K562 (cell line): Measurements from ENCODE around the gene ERI2. TPM values are rescaled to one million over a fixed set of nuclear protein-coding genes. Genes with fewer than 3 reads are reported as not detected.

Experiments
- ARNT ChIP-seq, 2 experiments: fragments of 450-650 bp; IDR thresholded peaks; 2 replicates each; pipeline ENCODE4 v1.6.1; 2016; ENCODE audit warnings: mild to moderate bottlenecking in 1 of 2
- C11orf30 ChIP-seq: fragments of 450-650 bp; IDR thresholded peaks from 2 replicates; pipeline ENCODE4 v1.6.1; 2016; ENCODE audit warnings: low read depth, mild to moderate bottlenecking
- CBFA2T3 ChIP-seq: fragments of 450-650 bp; IDR thresholded peaks from 2 replicates; pipeline ENCODE4 v1.6.1; 2017
- CTBP1 ChIP-seq: fragments of 450-650 bp; IDR thresholded peaks from 2 replicates; pipeline ENCODE4 v1.6.1; 2016; ENCODE audit warnings: borderline replicate concordance
- ESRRA ChIP-seq: fragments of 450-650 bp; IDR thresholded peaks from 2 replicates; pipeline ENCODE4 v1.6.1; 2014; ENCODE audit warnings: low read depth, mild to moderate bottlenecking, moderate library complexity, borderline replicate concordance
- FUS ChIP-seq: fragments of 200-400 bp; formaldehyde crosslinking; optimal IDR thresholded peaks from 2 replicates; pipeline ENCODE3; 2017; ENCODE audit warnings: low read depth, low read length
- GTF2E2 ChIP-seq: fragments of 200-800 bp; sonication (Bioruptor generic); IDR thresholded peaks from 2 replicates; pipeline ENCODE4 v1.6.1; 2016; ENCODE audit warnings: missing genetic modification characterization, missing compliant biosample characterization
- MYBL2 ChIP-seq, 2 experiments: fragments of 450-650 bp in 1 of 2; sonication (generic) in 1 of 2; formaldehyde crosslinking in 1 of 2; IDR thresholded peaks; 2 replicates each; pipeline versions ENCODE4 v1.6.1 to v1.8.1; 2017 to 2022; ENCODE audit warnings: borderline replicate concordance in 1 of 2, inconsistent platforms in 1 of 2, low read depth in 1 of 2, mild to moderate bottlenecking in 1 of 2, missing genetic modification reagents in 1 of 2, moderate library complexity in 1 of 2
- MYC ChIP-seq, 2 experiments: fragments of 250-450 bp in 1 of 2; sonication (Bioruptor Pico) in 1 of 2; IDR thresholded peaks; 2 replicates each; pipeline versions ENCODE4 v1.5.1 to v1.6.1; 2012 to 2021; ENCODE audit warnings: low read depth in 2 of 2, borderline replicate concordance in 1 of 2, improper control_type of control experiment in 1 of 2, low read length in 1 of 2, mild to moderate bottlenecking in 1 of 2, moderate library complexity in 1 of 2
- TAF7 ChIP-seq: fragments of 450-650 bp; IDR thresholded peaks from 2 replicates; pipeline ENCODE4 v1.6.1; 2016; ENCODE audit warnings: missing genetic modification characterization, missing compliant biosample characterization
- ZBTB8A ChIP-seq: fragments of 450-650 bp; IDR thresholded peaks from 2 replicates; pipeline ENCODE4 v1.6.1; 2018; ENCODE audit warnings: mild to moderate bottlenecking, moderate library complexity; ENCODE audit not compliant: partially characterized antibody
- polyA plus RNA-seq, 8 experiments: library from polyadenylated mRNA; depleted of rRNA in 4 of 8; stranded (reverse) in 5 of 8; unstranded in 3 of 8; fragments of >200 nt; fragmentation: Nextera tagmentation in 2 of 8; fragmentation: Illumina TruSeq in 1 of 8; extraction: Ambion mirVana in 2 of 8; extraction: Trizol in 1 of 8; gene quantifications; 2 replicates each; pipeline versions ENCODE4 v1.2.1 to v1.2.3, GENCODE V29; 2011 to 2014; ENCODE audit warnings: inconsistent platforms in 1 of 8, missing spikeins in 1 of 8
- total RNA-seq, 7 experiments: library from RNA; depleted of rRNA in 6 of 7; stranded (reverse); fragments of >200 nt in 6 of 7; fragmentation: Illumina TruSeq in 2 of 7; extraction: Trizol in 2 of 7; gene quantifications; 2 replicates each; pipeline versions ENCODE4 v1.2.1 to v1.2.3, GENCODE V29; 2011 to 2021; ENCODE audit warnings: low replicate concordance in 1 of 7
- TF ChIP-seq, protein P1 (sequence below): sonication (generic); formaldehyde crosslinking; IDR thresholded peaks from 2 replicates; pipeline ENCODE4 v1.4.0; 2020; ENCODE audit warnings: mild to moderate bottlenecking, missing genetic modification reagents
- TF ChIP-seq, protein P2 (sequence below): fragments of 450-650 bp; IDR thresholded peaks from 2 replicates; pipeline ENCODE4 v1.6.1; 2016; ENCODE audit warnings: antibody characterized with exemption
- TF ChIP-seq, protein P3 (sequence below): sonication (generic); formaldehyde crosslinking; IDR thresholded peaks from 2 replicates; pipeline ENCODE4 v1.8.1; 2023; ENCODE audit warnings: mild to moderate bottlenecking, missing genetic modification reagents, moderate library complexity
- TF ChIP-seq, protein P4 (sequence below): sonication (generic); formaldehyde crosslinking; IDR thresholded peaks from 2 replicates; pipeline ENCODE4 v1.8.0; 2022; ENCODE audit warnings: missing genetic modification reagents, mild to moderate bottlenecking, moderate library complexity, borderline replicate concordance
- TF ChIP-seq, protein P5 (sequence below): fragments of 250-450 bp; sonication (Bioruptor Pico); IDR thresholded peaks from 2 replicates; pipeline ENCODE4 v1.5.0; 2021; ENCODE audit warnings: mild to moderate bottlenecking, moderate library complexity

The ERI2 gene
- total and polyA plus RNA-seq, 9 of the 15 experiments (the other 6 are each of a cell fraction or from before 2014, with no cell fraction given), result 23.3 to 57.0 (median 48.1) TPM

DNA sequence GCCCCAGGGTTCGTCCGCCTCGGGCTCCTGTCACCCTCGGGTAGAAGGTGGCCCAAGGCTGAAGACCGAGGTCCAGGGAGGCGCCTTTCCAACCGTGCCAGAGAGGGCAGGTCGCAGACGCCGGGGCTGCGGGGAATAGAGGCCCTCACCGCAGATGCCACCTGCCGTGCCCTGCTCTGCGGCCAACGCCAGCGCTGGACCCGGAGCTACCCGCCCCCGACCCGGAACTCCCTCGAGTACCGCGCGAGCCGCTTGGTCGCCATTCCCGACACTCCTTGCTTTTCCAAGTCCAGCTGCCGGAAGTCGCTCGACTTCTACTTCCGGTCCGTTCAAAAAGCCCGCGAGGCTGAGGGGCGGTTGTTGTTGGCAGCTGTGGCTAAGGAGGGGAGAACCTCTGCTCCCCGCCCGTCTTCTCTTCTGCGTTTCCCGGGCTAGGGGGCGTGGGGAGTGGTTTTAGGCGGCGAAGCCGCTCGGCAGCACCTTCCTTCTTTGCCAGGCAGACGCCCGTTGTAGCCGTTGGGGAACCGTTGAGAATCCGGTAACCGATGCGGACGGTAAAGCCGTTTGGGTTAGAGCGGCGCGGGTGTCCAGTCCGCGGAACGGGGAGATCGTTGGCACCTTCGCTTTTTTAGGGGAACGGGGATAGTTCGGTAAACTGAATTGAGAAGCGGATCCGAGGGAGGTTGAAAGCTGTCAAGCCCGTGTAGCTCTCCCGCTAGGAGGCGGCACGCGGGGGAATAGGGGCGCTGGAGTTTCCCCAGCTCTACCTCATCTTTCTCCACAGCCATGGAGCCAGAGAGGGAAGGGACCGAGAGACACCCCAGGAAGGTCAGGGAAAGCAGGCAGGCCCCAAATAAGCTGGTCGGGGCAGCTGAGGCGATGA, at the start of gene ERI2, which contains the start of gene REXO5 (continued):
- peak; percentile 55; the same call in 1 of the 2 replicates for TF ChIP-seq CTBP1
- TF ChIP-seq, protein P1, sequence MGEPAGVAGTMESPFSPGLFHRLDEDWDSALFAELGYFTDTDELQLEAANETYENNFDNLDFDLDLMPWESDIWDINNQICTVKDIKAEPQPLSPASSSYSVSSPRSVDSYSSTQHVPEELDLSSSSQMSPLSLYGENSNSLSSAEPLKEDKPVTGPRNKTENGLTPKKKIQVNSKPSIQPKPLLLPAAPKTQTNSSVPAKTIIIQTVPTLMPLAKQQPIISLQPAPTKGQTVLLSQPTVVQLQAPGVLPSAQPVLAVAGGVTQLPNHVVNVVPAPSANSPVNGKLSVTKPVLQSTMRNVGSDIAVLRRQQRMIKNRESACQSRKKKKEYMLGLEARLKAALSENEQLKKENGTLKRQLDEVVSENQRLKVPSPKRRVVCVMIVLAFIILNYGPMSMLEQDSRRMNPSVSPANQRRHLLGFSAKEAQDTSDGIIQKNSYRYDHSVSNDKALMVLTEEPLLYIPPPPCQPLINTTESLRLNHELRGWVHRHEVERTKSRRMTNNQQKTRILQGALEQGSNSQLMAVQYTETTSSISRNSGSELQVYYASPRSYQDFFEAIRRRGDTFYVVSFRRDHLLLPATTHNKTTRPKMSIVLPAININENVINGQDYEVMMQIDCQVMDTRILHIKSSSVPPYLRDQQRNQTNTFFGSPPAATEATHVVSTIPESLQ (CRISPR knock-in tag), result no peak; the same call in 1 of the 2 replicates
- peak; percentile 35 to 41; a peak in 1 of 4 replicates for TF ChIP-seq ARNT (IDR thresholded peaks at IDR 0.05)
- TF ChIP-seq, protein P2, sequence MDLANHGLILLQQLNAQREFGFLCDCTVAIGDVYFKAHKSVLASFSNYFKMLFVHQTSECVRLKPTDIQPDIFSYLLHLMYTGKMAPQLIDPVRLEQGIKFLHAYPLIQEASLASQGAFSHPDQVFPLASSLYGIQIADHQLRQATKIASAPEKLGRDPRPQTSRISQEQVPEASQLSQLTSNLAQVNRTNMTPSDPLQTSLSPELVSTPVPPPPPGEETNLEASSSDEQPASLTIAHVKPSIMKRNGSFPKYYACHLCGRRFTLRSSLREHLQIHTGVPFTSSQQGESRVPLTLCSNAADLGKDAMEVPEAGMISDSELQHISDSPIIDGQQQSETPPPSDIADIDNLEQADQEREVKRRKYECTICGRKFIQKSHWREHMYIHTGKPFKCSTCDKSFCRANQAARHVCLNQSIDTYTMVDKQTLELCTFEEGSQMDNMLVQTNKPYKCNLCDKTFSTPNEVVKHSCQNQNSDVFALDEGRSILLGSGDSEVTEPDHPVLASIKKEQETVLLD, result peak; percentile 73
- peak; percentile 84 for TF ChIP-seq TAF7 (tag)
- TF ChIP-seq FUS, result no peak
- TF ChIP-seq CBFA2T3, result no peak
- TF ChIP-seq, protein P3, sequence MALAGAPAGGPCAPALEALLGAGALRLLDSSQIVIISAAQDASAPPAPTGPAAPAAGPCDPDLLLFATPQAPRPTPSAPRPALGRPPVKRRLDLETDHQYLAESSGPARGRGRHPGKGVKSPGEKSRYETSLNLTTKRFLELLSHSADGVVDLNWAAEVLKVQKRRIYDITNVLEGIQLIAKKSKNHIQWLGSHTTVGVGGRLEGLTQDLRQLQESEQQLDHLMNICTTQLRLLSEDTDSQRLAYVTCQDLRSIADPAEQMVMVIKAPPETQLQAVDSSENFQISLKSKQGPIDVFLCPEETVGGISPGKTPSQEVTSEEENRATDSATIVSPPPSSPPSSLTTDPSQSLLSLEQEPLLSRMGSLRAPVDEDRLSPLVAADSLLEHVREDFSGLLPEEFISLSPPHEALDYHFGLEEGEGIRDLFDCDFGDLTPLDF (CRISPR knock-in tag), result peak; percentile 97
- peak; percentile 75 for TF ChIP-seq C11orf30
- TF ChIP-seq MYC (IDR thresholded peaks at IDR 0.05; ENCODE audit: low read depth, low read length), result peak; percentile 72
- peak; percentile 67; the same call in 1 of the 2 replicates for TF ChIP-seq MYC (CRISPR knock-in tag; IDR thresholded peaks at IDR 0.05; ENCODE audit: borderline replicate concordance, low read depth)
- no peak for TF ChIP-seq ZBTB8A
- TF ChIP-seq, protein P4, sequence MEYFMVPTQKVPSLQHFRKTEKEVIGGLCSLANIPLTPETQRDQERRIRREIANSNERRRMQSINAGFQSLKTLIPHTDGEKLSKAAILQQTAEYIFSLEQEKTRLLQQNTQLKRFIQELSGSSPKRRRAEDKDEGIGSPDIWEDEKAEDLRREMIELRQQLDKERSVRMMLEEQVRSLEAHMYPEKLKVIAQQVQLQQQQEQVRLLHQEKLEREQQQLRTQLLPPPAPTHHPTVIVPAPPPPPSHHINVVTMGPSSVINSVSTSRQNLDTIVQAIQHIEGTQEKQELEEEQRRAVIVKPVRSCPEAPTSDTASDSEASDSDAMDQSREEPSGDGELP (CRISPR knock-in tag), result peak; percentile 100
- TF ChIP-seq, protein P5, sequence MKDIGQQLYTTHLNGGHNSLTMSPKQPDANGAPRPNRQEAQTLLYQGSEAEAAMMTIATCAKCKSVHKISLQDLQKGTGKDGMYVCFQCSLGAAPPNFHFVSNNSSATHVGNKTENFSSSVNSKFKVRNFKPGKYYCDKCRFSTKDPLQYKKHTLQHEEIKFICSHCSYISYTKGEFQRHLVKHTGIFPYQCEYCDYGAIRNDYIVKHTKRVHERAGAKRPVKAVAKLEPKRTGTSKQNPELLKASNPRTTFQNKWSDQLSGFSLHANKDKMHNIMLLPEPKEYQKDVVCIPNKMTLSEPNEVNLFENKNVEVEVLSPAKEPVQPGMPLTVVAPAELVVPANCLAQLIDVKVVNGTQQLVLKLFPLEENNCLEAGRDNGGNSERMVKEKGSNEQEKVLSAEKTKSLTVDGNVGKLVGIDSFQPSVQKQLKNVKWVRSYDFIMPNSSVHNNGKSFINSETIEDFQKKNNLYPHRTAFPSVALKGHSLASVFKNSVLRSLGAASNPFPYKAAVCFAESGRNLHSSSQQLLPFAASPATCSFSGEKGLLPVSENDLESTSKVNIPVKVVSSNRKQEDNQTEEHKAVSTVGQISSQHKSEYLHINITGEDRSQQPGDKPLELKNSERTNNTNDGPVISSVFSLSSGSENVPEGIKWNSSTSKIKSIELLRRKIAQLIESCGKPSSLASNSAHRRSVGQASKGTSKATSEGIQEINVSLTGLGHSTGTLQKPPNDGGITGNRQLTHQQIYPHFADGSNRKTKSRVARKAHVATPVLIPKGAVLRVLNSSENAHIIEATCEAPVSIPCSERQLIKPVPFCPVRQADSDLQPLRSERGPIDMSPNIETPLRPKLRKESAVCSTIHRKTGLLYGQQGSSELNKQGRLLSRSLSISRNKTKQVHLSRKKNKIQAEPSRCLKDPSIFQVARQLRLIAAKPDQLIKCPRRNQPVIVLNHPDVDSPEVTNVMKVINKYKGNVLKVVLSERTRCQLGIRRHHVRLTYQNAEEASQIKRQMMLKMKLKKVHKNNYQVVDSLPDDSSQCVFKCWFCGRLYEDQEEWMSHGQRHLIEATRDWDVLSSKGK (CRISPR knock-in tag), result no peak
- peak; percentile 55; the same call in 1 of the 2 replicates for TF ChIP-seq ESRRA
- peak; percentile 99 for TF ChIP-seq GTF2E2 (tag)
- TF ChIP-seq MYBL2 (IDR thresholded peaks at IDR 0.05; ENCODE audit: low read depth), result peak; percentile 98
- TF ChIP-seq MYBL2 (CRISPR knock-in tag; IDR thresholded peaks at IDR 0.05; ENCODE audit: borderline replicate concordance), result no peak; the same call in 1 of the 2 replicates
